RWPE1 (cell line): ENCODE measurements around the gene EFCAB13.

Source experiments
- CTCF ChIA-PET: fragments of 350-600 bp; sonication (Branson Sonifier 250); formaldehyde crosslinking; extraction: SDS; loops from one replicate; lab custom pipeline; 2021; lab: Yijun Ruan, JAX
- POLR2A ChIA-PET: fragments of 400-600 bp; formaldehyde crosslinking; extraction: SDS; loops from one replicate; lab custom pipeline; 2020; ENCODE audit warnings: antibody characterized with exemption; ENCODE audit not compliant: low non-redundant PET; lab: Yijun Ruan, JAX
- DNase-seq: peaks from one replicate; pipeline ENCODE4 v3.0.0; 2012; ENCODE audit warnings: low spot score
- H3K27ac ChIP-seq: fragments of 450-650 bp; 2 replicates; pipeline ENCODE4 v1.5.1; 2017
- TF ChIP-seq, protein P1 (sequence below): fragments of 450-650 bp; conservative IDR thresholded peaks from 2 replicates; pipeline ENCODE4 v1.5.1; 2017; ENCODE audit warnings: low read depth, mild to moderate bottlenecking

EFCAB13 gene

DNA sequence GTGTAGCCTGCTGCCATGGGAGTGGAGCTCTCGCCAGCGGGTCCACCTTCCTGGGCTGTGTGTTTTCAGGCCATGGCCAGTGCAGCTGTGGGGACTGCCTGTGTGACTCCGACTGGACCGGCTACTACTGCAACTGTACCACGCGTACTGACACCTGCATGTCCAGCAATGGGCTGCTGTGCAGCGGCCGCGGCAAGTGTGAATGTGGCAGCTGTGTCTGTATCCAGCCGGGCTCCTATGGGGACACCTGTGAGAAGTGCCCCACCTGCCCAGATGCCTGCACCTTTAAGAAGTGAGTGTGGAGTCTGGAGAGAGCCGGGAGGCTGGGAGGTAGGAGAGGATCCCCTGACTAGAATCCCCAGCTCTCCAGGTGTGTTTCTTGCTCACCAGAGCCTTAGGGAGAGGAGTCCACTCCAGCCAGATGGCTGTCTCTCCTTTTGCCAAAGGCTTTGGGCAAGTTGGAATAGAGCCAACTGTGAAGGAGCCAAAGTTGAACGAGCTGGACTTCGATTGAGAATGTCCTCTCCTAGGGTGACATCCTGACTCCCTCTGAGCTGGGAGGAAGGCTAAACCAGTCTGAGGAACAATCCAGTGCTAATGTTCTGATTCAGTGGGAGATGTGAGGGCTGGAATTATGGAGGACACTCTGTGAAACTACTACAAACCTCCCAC lies 24.4 kb upstream of the EFCAB13 start:
- H3K27ac ChIP-seq: no peak overlapping the region
- ChIA-PET POLR2A (no interaction called here), CTCF (interaction anchor here (0.9 kb wide), 1 partner anchor 8 kb away, joined by 3 read pairs; no protein-coding TSS in a partner anchor)
- no peak for DNase-seq
- TF ChIP-seq, protein P1, sequence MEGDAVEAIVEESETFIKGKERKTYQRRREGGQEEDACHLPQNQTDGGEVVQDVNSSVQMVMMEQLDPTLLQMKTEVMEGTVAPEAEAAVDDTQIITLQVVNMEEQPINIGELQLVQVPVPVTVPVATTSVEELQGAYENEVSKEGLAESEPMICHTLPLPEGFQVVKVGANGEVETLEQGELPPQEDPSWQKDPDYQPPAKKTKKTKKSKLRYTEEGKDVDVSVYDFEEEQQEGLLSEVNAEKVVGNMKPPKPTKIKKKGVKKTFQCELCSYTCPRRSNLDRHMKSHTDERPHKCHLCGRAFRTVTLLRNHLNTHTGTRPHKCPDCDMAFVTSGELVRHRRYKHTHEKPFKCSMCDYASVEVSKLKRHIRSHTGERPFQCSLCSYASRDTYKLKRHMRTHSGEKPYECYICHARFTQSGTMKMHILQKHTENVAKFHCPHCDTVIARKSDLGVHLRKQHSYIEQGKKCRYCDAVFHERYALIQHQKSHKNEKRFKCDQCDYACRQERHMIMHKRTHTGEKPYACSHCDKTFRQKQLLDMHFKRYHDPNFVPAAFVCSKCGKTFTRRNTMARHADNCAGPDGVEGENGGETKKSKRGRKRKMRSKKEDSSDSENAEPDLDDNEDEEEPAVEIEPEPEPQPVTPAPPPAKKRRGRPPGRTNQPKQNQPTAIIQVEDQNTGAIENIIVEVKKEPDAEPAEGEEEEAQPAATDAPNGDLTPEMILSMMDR: no peak

DNA sequence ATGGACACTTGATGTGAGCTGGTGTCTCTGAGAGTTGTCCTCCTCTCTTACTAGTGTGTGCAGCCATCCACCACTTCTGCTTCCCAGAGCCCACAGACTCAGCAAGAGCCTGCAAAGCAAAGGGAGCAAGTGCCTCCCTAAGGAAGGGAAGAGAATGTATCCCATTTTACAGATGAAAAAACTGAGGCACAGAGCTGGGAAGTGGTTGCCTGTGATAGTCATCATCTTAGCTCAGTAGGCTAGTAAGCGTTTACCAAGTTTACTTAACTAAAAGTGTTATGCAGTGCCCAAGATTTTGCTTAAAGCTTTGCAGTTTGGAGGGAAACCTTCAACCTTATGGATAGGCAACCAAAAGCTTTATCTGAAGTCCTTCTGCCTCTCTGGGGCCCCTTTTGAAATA lies 23.0 kb upstream of the EFCAB13 start:
- DNase-seq: no peak
- CTCF ChIA-PET: interaction anchor here (0.9 kb wide), 2 partner anchors 9 to 47 kb away, joined by 3 read pairs; no protein-coding TSS in a partner anchor
- no peak overlapping the region for H3K27ac ChIP-seq
- POLR2A ChIA-PET: no interaction called here
- TF ChIP-seq, protein P1: no peak

DNA sequence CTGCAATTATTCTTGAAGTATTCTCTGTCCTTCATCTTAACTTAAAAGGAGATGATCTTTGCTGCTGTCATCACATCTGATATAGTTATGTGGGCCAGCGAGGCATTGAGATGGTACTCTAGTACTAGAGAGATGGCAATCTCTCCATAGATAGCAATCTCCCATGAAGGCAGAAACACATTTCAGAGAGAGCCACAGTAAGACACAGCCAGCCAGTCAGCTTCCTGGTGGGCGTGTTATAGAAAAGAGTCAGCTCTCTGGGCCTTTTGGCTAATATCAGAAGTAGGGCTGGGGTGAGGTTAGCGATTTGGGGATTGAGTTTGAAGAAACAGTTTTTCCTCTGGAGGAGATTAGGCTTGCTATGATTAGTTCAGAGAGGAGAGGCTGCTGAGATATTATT lies 22.6 kb upstream of the EFCAB13 start:
- CTCF ChIA-PET: no interaction called here
- DNase-seq: no peak
- TF ChIP-seq, protein P1: no peak
- POLR2A ChIA-PET: no interaction called here
- no peak overlapping the region for H3K27ac ChIP-seq

DNA sequence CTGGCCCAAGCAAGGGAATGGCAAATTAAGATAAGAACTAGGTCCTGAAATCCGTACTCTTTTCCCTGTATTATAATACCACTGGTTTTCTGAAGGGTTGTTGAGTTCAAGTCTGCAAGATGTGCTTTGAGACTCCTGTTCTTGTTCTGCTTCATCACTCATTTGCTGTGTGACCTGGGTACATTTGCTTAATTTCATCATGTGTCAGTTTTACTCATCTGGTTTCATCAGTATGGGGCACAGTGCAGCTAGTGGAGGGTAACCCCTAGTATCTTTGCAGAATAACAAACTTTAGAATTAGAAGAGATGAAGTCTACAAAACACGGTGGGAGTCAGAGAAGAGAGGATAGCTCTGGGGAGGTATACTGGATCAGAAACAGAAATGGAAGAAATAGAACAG lies 21.9 kb upstream of the EFCAB13 start:
- no peak for DNase-seq
- ChIA-PET POLR2A (no interaction called here), CTCF (no interaction called here)
- H3K27ac ChIP-seq: no peak overlapping the region
- TF ChIP-seq, protein P1: no peak

DNA sequence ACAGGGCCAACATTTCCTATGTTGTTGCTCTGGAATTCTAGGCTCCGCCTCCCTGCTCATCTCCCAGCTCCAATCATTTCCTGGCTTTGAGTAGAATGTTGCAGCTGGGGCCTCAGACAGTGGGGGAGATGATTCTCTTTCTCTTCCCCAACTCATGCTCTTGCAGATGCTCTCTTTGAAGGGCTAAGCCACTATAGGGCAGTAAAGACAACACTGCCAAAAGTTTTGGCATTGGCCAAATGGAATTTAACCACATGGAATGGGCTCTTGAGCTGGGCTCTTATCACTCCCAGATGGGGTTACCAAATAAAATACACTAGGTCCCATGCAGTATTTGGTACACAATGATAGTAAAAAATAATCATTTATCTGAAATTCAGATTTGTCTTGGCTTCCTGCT lies 19.6 kb upstream of the EFCAB13 start:
- H3K27ac ChIP-seq: no peak overlapping the region
- ChIA-PET CTCF (no interaction called here), POLR2A (no interaction called here)
- no peak for DNase-seq
- TF ChIP-seq, protein P1: no peak

DNA sequence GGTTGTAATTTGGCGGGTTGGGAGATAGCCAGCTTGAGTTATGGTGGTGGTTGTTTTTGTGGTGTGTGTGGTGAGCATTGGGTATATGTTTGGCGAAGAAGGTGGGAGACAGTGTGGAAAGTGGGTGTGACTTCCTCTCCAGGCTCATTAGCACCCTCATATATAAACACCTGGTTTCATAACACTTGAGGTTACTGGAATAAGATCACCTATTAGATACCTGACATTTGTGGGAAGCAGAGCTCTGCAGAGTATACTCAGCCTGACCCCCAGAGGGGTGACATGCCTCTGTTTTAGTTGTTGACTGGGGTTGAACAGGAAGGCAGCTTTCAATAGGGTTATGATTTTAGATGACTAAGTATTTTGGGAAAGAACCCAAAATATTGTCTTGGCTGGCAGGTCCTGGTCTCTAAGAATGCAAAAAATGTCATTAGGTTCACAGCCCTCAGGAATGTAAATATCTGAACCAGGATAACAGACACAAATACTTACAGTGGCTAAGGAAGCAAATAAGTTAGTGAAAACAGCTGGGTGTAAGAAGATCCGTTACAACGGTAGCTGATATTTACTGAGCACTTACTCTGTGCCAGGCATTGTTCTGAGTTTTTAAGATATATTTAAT lies 18.3 kb upstream of the EFCAB13 start:
- no peak overlapping the region; the same call in 1 of the 2 replicates for H3K27ac ChIP-seq
- ChIA-PET POLR2A (no interaction called here), CTCF (interaction anchor here (1.7 kb wide), 1 partner anchor 10 kb away, joined by 4 read pairs; no protein-coding TSS in a partner anchor)
- peak; percentile 80 for DNase-seq
- TF ChIP-seq, protein P1: no peak
